AG10803 (cell line): ENCODE measurements around the gene RSU1.

Experiments used
- DNase-seq: peaks from one replicate; pipeline ENCODE4 v3.0.0; 2010; ENCODE audit warnings: low read depth
- H3K4me3 ChIP-seq: 2 replicates; pipeline ENCODE4 v1.5.1; 2011; ENCODE audit warnings: mild to moderate bottlenecking, low read length, control low read depth
- TF ChIP-seq, protein P1 (sequence below): conservative IDR thresholded peaks from 2 replicates; pipeline ENCODE4 v1.5.1; 2011; ENCODE audit warnings: mild to moderate bottlenecking, low read length, control low read depth, inconsistent platforms

The RSU1 gene

DNA sequence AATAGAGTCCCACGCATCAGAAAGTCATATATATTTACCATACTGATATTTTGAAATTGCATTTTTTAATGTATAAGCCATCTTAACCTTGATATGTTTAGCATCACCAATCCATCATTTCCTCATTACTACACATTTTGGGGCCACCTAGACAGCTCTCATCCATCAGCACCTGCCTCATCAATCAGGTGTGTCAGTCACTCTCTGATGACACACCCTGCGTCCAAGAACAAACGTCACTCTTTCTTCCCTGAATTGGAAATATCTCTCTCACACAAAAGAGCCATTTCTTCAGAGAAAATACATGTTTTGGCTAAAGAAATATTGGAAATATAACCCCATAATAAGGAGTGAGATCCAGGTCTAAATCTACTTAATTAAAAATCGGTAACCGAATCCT, 38.9 kb upstream of the RSU1 start:
- TF ChIP-seq, protein P1, sequence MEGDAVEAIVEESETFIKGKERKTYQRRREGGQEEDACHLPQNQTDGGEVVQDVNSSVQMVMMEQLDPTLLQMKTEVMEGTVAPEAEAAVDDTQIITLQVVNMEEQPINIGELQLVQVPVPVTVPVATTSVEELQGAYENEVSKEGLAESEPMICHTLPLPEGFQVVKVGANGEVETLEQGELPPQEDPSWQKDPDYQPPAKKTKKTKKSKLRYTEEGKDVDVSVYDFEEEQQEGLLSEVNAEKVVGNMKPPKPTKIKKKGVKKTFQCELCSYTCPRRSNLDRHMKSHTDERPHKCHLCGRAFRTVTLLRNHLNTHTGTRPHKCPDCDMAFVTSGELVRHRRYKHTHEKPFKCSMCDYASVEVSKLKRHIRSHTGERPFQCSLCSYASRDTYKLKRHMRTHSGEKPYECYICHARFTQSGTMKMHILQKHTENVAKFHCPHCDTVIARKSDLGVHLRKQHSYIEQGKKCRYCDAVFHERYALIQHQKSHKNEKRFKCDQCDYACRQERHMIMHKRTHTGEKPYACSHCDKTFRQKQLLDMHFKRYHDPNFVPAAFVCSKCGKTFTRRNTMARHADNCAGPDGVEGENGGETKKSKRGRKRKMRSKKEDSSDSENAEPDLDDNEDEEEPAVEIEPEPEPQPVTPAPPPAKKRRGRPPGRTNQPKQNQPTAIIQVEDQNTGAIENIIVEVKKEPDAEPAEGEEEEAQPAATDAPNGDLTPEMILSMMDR: no peak
- H3K4me3 ChIP-seq: no peak overlapping the region
- DNase-seq: no peak

GRCh38 chr10:16854623-16855022, 37.4 kb upstream of the RSU1 start:
- DNase-seq: peak; percentile 56
- TF ChIP-seq, protein P1: no peak
- no peak overlapping the region for H3K4me3 ChIP-seq

DNA sequence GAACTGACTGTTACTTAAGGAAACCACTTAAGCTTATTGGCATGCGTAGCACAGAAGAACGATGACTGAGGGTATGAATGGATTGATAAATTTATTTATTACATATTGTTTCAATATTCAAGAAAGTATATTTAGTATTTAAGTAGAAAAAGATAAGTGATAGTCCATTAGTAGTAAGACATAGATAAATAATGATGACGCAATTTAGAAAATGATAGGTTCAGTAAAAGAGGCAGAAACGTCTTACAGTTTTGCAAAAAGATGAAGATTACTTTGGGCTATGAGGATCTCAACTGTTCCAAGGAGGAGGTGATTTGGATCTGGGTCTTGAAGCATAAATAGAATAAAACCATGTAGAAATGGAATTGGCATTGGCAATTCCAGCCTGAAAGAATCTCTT, 36.6 kb upstream of the RSU1 start:
- DNase-seq: no peak
- TF ChIP-seq, protein P1: no peak
- no peak overlapping the region for H3K4me3 ChIP-seq

DNA sequence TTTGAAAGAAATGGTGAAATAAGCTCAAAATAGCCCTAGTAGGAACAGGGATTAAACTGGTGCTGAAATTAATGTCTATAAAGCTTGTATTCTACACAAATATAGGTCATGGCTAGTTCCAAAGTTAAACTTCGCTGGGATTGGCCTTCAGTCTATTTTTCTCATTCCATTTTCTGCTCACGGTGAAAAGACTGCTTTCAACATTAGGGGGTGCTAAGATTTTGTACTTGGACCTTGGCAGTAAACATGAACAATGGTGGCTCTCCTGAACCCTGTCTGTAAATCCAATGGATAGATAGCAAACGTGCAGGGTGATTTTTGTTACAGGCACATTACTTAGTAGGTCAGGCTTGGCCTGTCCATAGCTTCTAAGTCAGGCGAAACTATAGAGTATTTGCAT, 36.0 kb upstream of the RSU1 start:
- no peak overlapping the region for H3K4me3 ChIP-seq
- peak; percentile 38 for DNase-seq
- TF ChIP-seq, protein P1: peak; percentile 33

DNA sequence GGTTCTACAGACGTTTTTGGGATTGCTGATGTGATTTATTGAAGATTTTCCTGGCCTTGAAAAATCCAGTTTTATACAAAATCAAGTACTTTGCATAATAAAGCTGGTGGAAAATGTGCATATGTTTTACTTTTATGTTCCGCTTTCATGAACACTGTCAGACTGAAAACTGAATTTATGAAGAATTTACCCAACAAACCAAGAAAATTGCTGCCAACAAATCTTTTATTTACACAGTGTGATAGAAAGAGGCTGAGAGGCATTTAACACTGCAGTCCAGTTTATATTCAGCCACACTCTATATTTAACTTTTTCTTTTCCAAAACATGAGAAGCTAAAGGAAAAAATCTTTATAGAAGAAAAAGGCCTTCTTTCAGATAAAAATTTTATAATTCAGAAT, 35.4 kb upstream of the RSU1 start:
- H3K4me3 ChIP-seq: no peak overlapping the region
- TF ChIP-seq, protein P1: no peak
- no peak for DNase-seq

GRCh38 chr10:16848562-16849154, 31.4 kb upstream of the RSU1 start:
- peak; percentile 52 for DNase-seq
- TF ChIP-seq, protein P1: no peak
- H3K4me3 ChIP-seq: no peak overlapping the region

DNA sequence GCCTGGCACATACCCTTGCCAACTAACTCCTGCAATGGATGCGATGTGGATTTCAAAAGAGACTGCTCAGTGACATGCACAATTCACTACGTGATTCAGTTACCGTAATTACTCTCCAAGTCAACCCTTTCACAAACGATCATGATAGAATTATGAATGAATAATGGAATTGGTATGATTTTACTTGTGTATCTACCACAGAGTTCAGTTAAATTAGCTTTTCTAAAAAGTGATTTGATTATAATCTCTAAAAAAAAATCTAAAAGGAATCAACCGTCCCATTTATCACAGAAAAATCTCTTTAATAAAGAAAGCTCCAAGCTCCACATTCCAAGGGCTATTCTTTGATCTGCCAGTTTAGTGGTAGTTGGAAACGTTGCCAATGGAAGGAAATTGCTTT, 30.4 kb upstream of the RSU1 start:
- peak; percentile 85 for DNase-seq

More for the DNA sequence above, 30.4 kb upstream of the RSU1 start:
- H3K4me3 ChIP-seq: no peak overlapping the region
- TF ChIP-seq, protein P1: no peak
